A549 (cell line): ENCODE measurements around the gene TMEM196.

Experiments
- BHLHE40 ChIP-seq: IDR thresholded peaks from 2 replicates; pipeline ENCODE4 v1.6.1; 2012; ENCODE audit warnings: low read depth, low read length, inconsistent platforms
- CBX8 ChIP-seq: fragments of 200-600 bp; sonication (generic); IDR thresholded peaks from 2 replicates; pipeline ENCODE4 v1.6.1; 2016
- MAFK ChIP-seq: fragments of 450-650 bp; IDR thresholded peaks from 2 replicates; pipeline ENCODE4 v1.6.1; 2014; ENCODE audit not compliant: partially characterized antibody
- POLR2A ChIP-seq: IDR thresholded peaks from 2 replicates; pipeline ENCODE4 v1.6.1; 2012; ENCODE audit warnings: mild to moderate bottlenecking, low read length
- RCOR1 ChIP-seq: fragments of 150-350 bp; IDR thresholded peaks from 2 replicates; pipeline ENCODE4 v1.6.1; 2014; ENCODE audit warnings: antibody characterized with exemption, low read length, low read depth
- RFX5 ChIP-seq: fragments of 450-650 bp; IDR thresholded peaks from 2 replicates; pipeline ENCODE4 v1.7.1; 2014; ENCODE audit warnings: antibody characterized with exemption, mild to moderate bottlenecking, moderate library complexity
- RNF2 ChIP-seq: fragments of 200-600 bp; sonication (generic); IDR thresholded peaks from 2 replicates; pipeline ENCODE4 v1.6.1; 2016; ENCODE audit warnings: low read depth, mild to moderate bottlenecking, antibody characterized with exemption, moderate library complexity, borderline replicate concordance
- TP53 ChIP-seq: fragments of 250-450 bp; sonication (Bioruptor Pico); IDR thresholded peaks from 2 replicates; pipeline ENCODE4 v1.5.0; 2021; ENCODE audit warnings: mild to moderate bottlenecking, moderate library complexity
- TF ChIP-seq, protein P1 (sequence below): fragments of 450-650 bp; IDR thresholded peaks from 2 replicates; pipeline ENCODE4 v1.6.1; 2014; ENCODE audit warnings: antibody characterized with exemption
- TF ChIP-seq, protein P2 (sequence below): fragments of >200 bp; sonication (Bioruptor Twin); formaldehyde crosslinking; IDR thresholded peaks from 3 replicates; pipeline ENCODE4 v1.5.1; 2016
- TF ChIP-seq, protein P3 (sequence below): fragments of 200-600 bp; sonication (generic); IDR thresholded peaks from 2 replicates; pipeline ENCODE4 v1.6.1; 2016; ENCODE audit warnings: antibody characterized with exemption, mild to moderate bottlenecking, moderate library complexity
- TF ChIP-seq, protein P4 (sequence below): IDR thresholded peaks from 2 replicates; pipeline ENCODE4 v1.6.1; 2012

DNA sequence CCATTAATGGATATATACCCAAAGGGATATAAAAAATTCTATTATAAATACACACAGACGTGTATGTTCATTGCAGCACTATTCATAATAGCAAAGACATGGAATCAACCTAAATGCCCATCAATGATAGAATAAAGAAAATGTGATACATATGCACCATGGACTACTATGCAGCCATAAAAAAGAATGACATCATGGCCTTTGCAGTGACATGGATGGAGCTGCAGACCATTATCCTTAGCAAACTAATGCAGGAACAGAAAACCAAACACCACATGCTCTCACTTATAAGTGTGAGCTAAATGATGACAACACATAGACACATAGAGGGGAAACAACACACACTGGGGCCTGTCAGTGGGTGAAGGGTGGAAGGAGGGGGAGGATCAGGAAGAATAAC is 97.6 kb downstream of the TMEM196 start:
- TF ChIP-seq, protein P1, sequence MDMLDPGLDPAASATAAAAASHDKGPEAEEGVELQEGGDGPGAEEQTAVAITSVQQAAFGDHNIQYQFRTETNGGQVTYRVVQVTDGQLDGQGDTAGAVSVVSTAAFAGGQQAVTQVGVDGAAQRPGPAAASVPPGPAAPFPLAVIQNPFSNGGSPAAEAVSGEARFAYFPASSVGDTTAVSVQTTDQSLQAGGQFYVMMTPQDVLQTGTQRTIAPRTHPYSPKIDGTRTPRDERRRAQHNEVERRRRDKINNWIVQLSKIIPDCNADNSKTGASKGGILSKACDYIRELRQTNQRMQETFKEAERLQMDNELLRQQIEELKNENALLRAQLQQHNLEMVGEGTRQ = no peak
- no peak for TF ChIP-seq TP53 (CRISPR knock-in tag)
- TF ChIP-seq, protein P2, sequence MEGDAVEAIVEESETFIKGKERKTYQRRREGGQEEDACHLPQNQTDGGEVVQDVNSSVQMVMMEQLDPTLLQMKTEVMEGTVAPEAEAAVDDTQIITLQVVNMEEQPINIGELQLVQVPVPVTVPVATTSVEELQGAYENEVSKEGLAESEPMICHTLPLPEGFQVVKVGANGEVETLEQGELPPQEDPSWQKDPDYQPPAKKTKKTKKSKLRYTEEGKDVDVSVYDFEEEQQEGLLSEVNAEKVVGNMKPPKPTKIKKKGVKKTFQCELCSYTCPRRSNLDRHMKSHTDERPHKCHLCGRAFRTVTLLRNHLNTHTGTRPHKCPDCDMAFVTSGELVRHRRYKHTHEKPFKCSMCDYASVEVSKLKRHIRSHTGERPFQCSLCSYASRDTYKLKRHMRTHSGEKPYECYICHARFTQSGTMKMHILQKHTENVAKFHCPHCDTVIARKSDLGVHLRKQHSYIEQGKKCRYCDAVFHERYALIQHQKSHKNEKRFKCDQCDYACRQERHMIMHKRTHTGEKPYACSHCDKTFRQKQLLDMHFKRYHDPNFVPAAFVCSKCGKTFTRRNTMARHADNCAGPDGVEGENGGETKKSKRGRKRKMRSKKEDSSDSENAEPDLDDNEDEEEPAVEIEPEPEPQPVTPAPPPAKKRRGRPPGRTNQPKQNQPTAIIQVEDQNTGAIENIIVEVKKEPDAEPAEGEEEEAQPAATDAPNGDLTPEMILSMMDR = no peak
- no peak for TF ChIP-seq MAFK
- no peak for TF ChIP-seq POLR2A
- TF ChIP-seq CBX8 = no peak
- no peak for TF ChIP-seq RNF2
- TF ChIP-seq, protein P3, sequence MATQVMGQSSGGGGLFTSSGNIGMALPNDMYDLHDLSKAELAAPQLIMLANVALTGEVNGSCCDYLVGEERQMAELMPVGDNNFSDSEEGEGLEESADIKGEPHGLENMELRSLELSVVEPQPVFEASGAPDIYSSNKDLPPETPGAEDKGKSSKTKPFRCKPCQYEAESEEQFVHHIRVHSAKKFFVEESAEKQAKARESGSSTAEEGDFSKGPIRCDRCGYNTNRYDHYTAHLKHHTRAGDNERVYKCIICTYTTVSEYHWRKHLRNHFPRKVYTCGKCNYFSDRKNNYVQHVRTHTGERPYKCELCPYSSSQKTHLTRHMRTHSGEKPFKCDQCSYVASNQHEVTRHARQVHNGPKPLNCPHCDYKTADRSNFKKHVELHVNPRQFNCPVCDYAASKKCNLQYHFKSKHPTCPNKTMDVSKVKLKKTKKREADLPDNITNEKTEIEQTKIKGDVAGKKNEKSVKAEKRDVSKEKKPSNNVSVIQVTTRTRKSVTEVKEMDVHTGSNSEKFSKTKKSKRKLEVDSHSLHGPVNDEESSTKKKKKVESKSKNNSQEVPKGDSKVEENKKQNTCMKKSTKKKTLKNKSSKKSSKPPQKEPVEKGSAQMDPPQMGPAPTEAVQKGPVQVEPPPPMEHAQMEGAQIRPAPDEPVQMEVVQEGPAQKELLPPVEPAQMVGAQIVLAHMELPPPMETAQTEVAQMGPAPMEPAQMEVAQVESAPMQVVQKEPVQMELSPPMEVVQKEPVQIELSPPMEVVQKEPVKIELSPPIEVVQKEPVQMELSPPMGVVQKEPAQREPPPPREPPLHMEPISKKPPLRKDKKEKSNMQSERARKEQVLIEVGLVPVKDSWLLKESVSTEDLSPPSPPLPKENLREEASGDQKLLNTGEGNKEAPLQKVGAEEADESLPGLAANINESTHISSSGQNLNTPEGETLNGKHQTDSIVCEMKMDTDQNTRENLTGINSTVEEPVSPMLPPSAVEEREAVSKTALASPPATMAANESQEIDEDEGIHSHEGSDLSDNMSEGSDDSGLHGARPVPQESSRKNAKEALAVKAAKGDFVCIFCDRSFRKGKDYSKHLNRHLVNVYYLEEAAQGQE = no peak
- no peak for TF ChIP-seq RFX5
- TF ChIP-seq RCOR1 = no peak
- no peak for TF ChIP-seq BHLHE40
- TF ChIP-seq, protein P4, sequence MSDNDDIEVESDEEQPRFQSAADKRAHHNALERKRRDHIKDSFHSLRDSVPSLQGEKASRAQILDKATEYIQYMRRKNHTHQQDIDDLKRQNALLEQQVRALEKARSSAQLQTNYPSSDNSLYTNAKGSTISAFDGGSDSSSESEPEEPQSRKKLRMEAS = no peak
